ENCODE measurements around the gene NEAT1. TPM values are rescaled to one million over a fixed set of nuclear protein-coding genes. Genes with fewer than 3 reads are reported as not detected.
"Not testable (repeated sequence)": the region's sequence is repeated elsewhere in the genome, so short reads cannot be mapped to it uniquely, and the experiment has no call there.

NEAT1 gene
- total RNA-seq, 4 donors from 2014 or later = 21.0 to 341 (median 183) TPM

- Histone ChIP-seq H3K27ac (peak overlapping the region in 3 of 4 donors; percentile 24 to 58 (median 38)), H3K4me1 (peaks cover 4 to 38% (median 20%) of the 10 kb centered on the region in 3 donors)
Measured at GRCh38 chr11:65412271-65413076, 10.1 kb upstream of the NEAT1 start.

GRCh38 chr11:65413077-65413664, 9.4 kb upstream of the NEAT1 start:
- WGBS, 2 donors (ENCODE audit: low coverage in 1 of 2) = 75 to 79% methylated on average over 4 to 11 of the region's 15 CpGs
- not testable (repeated sequence) for H3K4me3 ChIP-seq, H3K27me3 ChIP-seq, ATAC-seq, H3K9me3 ChIP-seq
- peaks cover 0 to 54% of the 10 kb centered on the region in 2 donors for H3K36me3 ChIP-seq
- peaks cover 4 to 45% (median 27%) of the 10 kb centered on the region in 3 donors for H3K4me1 ChIP-seq
- H3K27ac ChIP-seq = peak overlapping the region in 1 of 4 donors; percentile 99

More at GRCh38 chr11:65412271-65413076, 10.1 kb upstream of the NEAT1 start:
- peaks cover 0 to 61% of the 10 kb centered on the region in 2 donors for H3K36me3 ChIP-seq
- 86% methylated on average over 8 of the region's 24 CpGs; no CpG with 5 or more reads in 1 of the 2 donors for WGBS, 2 donors (ENCODE audit: low coverage in 1 of 2)
- H3K4me3 ChIP-seq = no peak overlapping the region
- TF ChIP-seq POLR2AphosphoS5 (IDR thresholded peaks at IDR 0.05) = no peak
- TF ChIP-seq EP300 (IDR thresholded peaks at IDR 0.05) = no peak
- no peak for TF ChIP-seq POLR2A (IDR thresholded peaks at IDR 0.05)
- TF ChIP-seq, protein P1, sequence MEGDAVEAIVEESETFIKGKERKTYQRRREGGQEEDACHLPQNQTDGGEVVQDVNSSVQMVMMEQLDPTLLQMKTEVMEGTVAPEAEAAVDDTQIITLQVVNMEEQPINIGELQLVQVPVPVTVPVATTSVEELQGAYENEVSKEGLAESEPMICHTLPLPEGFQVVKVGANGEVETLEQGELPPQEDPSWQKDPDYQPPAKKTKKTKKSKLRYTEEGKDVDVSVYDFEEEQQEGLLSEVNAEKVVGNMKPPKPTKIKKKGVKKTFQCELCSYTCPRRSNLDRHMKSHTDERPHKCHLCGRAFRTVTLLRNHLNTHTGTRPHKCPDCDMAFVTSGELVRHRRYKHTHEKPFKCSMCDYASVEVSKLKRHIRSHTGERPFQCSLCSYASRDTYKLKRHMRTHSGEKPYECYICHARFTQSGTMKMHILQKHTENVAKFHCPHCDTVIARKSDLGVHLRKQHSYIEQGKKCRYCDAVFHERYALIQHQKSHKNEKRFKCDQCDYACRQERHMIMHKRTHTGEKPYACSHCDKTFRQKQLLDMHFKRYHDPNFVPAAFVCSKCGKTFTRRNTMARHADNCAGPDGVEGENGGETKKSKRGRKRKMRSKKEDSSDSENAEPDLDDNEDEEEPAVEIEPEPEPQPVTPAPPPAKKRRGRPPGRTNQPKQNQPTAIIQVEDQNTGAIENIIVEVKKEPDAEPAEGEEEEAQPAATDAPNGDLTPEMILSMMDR (IDR thresholded peaks at IDR 0.05) = no peak
- H3K27me3 ChIP-seq = no peaks in the 10 kb centered on the region
- no peaks in the 10 kb centered on the region for H3K9me3 ChIP-seq
- no peak for ATAC-seq

- Histone ChIP-seq H3K27ac (peak overlapping the region in 3 of 4 donors; percentile 55 to 99 (median 97)), H3K9me3 (no peaks in the 10 kb centered on the region), H3K36me3 (peaks cover 0 to 36% of the 10 kb centered on the region in 2 donors), H3K4me1 (peaks cover 4 to 63% (median 34%) of the 10 kb centered on the region in 3 donors), H3K4me3 (no peak overlapping the region), H3K27me3 (no peaks in the 10 kb centered on the region)
- no peak for ATAC-seq
- TF ChIP-seq POLR2A (IDR thresholded peaks at IDR 0.05) (no peak), POLR2AphosphoS5 (IDR thresholded peaks at IDR 0.05) (no peak), EP300 (IDR thresholded peaks at IDR 0.05) (no peak)
- TF ChIP-seq, protein P1 (IDR thresholded peaks at IDR 0.05) = no peak
- WGBS, 2 donors (ENCODE audit: low coverage in 1 of 2) = 72 to 77% methylated on average over 5 to 6 of the region's 11 CpGs
Measured at GRCh38 chr11:65414776-65415498, 7.7 kb upstream of the NEAT1 start.

GRCh38 chr11:65415499-65416340, 6.9 kb upstream of the NEAT1 start:
- H3K9me3 ChIP-seq = no peaks in the 10 kb centered on the region
- peak overlapping the region in 3 of 4 donors; percentile 97 to 100 (median 99) for H3K27ac ChIP-seq
- TF ChIP-seq EP300 (IDR thresholded peaks at IDR 0.05) (no peak), POLR2A (IDR thresholded peaks at IDR 0.05) (no peak), POLR2AphosphoS5 (IDR thresholded peaks at IDR 0.05) (no peak)
- TF ChIP-seq, protein P1 (IDR thresholded peaks at IDR 0.05) = no peak
- H3K4me1 ChIP-seq = peaks cover 6 to 70% (median 36%) of the 10 kb centered on the region in 3 donors
- H3K36me3 ChIP-seq = peaks cover 0 to 28% of the 10 kb centered on the region in 2 donors
- peak overlapping the region in 1 of 2 donors; percentile 81 for H3K4me3 ChIP-seq
- 40 to 83% methylated on average over 1 to 3 of the region's 11 CpGs for WGBS, 2 donors (ENCODE audit: low coverage in 1 of 2)
- no peak for ATAC-seq
- no peaks in the 10 kb centered on the region for H3K27me3 ChIP-seq

All from gastroesophageal sphincter (tissue), 4 donors.